ENCODE results near the gene CLHC1. TPM values are rescaled to one million over a fixed set of nuclear protein-coding genes. Genes with fewer than 3 reads are reported as not detected.
A peak's percentile ranks its signal among the peaks of the same experiment; 100 is the strongest.
"Not testable (repeated sequence)": the region's sequence is repeated elsewhere in the genome, so short reads cannot be mapped to it uniquely, and the experiment has no call there.

CLHC1 gene
- total RNA-seq, 1 donor from 2014 or later: 6.8 TPM

DNA sequence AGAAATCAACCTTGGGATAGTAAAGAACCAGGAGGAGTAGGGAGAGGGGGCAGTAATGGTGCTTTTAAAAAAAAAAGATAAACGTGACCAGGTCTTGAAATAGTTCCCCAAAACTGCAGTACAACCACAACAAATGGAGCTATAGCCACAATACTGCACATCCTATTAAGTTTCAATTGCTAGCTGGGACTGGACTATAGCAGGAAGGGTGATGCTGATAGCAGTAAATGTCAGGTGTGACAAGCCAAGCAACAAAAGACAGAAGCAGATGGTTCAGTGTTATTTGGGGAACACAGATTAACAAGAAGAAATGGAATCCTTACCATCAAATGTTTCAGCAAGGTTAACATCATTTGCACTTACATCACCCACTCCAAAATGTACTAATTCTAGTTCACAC lies 10.5 kb upstream of the CLHC1 start:
- Histone ChIP-seq H3K36me3 (ENCODE audit: control insufficient read depth, insufficient read depth, low read length) (peaks cover 5% of the 10 kb centered on the region), H3K27me3 (ENCODE audit: control insufficient read depth, insufficient read depth, low read length) (no peaks in the 10 kb centered on the region), H3K4me3 (ENCODE audit: low read depth, low read length) (no peak overlapping the region)
- TF ChIP-seq, protein P1, sequence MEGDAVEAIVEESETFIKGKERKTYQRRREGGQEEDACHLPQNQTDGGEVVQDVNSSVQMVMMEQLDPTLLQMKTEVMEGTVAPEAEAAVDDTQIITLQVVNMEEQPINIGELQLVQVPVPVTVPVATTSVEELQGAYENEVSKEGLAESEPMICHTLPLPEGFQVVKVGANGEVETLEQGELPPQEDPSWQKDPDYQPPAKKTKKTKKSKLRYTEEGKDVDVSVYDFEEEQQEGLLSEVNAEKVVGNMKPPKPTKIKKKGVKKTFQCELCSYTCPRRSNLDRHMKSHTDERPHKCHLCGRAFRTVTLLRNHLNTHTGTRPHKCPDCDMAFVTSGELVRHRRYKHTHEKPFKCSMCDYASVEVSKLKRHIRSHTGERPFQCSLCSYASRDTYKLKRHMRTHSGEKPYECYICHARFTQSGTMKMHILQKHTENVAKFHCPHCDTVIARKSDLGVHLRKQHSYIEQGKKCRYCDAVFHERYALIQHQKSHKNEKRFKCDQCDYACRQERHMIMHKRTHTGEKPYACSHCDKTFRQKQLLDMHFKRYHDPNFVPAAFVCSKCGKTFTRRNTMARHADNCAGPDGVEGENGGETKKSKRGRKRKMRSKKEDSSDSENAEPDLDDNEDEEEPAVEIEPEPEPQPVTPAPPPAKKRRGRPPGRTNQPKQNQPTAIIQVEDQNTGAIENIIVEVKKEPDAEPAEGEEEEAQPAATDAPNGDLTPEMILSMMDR (IDR thresholded peaks at IDR 0.05; ENCODE audit: insufficient read depth, low read length, severe bottlenecking): no peak
- FAIRE-seq (no peak), DNase-seq (ENCODE audit: low read depth) (no peak)

DNA sequence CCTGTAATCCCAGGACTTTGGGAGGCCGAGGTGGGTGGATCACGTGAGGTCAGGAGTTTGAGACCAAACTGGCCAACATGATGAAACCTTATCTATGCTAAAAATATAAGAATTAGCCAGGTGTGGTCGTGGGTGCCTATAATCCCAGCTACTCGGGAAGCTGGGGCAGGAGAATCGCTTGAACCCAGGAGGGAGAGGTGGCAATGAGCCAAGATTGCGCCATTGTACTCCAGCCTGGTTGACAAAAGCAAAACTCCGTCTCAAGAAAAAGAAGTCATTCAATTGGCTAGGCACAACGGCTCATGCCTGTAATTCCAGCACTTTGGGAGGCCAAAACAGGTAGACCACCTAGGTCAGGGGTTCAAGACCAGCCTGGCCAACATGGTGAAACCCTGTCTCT lies 9.5 kb upstream of the CLHC1 start:
- not testable (repeated sequence) for H3K27me3 ChIP-seq (ENCODE audit: control insufficient read depth, insufficient read depth, low read length); H3K4me3 ChIP-seq (ENCODE audit: low read depth, low read length); H3K36me3 ChIP-seq (ENCODE audit: control insufficient read depth, insufficient read depth, low read length); FAIRE-seq; DNase-seq (ENCODE audit: low read depth)

DNA sequence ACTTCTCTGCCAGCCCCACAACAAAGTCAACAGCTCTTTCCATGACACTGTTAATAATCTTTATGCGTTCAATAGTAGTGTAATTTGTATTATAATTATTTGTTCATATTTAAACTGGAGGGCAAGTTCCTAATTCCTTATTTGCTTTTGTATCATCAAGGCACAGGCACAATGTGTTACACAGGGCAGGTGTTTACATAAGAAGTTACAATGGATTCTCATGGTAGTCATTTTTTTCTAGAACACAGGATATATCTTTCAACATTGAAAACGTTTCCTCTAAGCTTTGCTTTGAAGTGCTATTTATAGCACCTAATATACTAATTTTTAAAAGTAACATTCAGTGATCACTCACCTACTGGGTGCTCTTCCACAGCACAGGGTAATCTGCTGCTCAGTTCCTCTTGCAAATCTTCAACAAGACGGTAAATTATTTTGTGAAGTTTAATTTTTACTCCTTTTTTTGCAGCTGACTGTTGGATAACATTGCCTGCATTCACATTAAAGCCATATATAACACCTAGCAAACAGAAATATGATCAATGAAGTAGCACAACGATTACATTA lies 7.6 kb upstream of the CLHC1 start:
- Histone ChIP-seq H3K4me3 (ENCODE audit: low read depth, low read length) (no peak overlapping the region), H3K27me3 (ENCODE audit: control insufficient read depth, insufficient read depth, low read length) (no peaks in the 10 kb centered on the region), H3K36me3 (ENCODE audit: control insufficient read depth, insufficient read depth, low read length) (peaks cover 4% of the 10 kb centered on the region)
- TF ChIP-seq, protein P1 (IDR thresholded peaks at IDR 0.05; ENCODE audit: insufficient read depth, low read length, severe bottlenecking): no peak
- no peak for DNase-seq (ENCODE audit: low read depth)
- FAIRE-seq: no peak

DNA sequence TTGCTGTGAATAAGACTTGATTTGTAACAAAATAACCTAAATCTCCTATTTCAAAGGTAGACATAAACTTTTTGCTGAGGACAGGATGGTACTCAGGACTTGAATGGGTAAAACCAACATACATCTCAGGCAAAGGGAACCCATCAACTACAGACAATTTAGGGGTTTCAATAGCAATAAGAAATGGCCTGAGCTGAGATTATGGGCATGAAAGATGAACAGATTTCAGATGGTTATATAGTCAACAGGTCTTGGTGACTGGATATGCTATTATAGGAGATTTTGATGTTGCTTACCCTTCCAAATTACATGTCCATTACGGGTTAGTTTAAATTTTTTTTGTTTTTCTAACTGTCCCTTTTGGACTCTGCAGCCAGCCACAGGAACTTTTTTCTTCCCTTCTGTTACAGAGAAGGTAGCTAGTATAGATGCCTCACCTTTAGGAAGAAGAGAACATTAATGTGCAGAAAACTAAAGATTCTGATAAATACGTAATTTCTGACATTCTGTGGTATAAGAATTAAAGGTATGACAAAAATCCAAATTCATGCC lies 5.0 kb upstream of the CLHC1 start:
- TF ChIP-seq, protein P1 (IDR thresholded peaks at IDR 0.05; ENCODE audit: insufficient read depth, low read length, severe bottlenecking): no peak
- Histone ChIP-seq H3K27me3 (ENCODE audit: control insufficient read depth, insufficient read depth, low read length) (no peaks in the 10 kb centered on the region), H3K36me3 (ENCODE audit: control insufficient read depth, insufficient read depth, low read length) (peaks cover 11% of the 10 kb centered on the region), H3K4me3 (ENCODE audit: low read depth, low read length) (no peak overlapping the region)
- DNase-seq (ENCODE audit: low read depth) (no peak), FAIRE-seq (no peak)

DNA sequence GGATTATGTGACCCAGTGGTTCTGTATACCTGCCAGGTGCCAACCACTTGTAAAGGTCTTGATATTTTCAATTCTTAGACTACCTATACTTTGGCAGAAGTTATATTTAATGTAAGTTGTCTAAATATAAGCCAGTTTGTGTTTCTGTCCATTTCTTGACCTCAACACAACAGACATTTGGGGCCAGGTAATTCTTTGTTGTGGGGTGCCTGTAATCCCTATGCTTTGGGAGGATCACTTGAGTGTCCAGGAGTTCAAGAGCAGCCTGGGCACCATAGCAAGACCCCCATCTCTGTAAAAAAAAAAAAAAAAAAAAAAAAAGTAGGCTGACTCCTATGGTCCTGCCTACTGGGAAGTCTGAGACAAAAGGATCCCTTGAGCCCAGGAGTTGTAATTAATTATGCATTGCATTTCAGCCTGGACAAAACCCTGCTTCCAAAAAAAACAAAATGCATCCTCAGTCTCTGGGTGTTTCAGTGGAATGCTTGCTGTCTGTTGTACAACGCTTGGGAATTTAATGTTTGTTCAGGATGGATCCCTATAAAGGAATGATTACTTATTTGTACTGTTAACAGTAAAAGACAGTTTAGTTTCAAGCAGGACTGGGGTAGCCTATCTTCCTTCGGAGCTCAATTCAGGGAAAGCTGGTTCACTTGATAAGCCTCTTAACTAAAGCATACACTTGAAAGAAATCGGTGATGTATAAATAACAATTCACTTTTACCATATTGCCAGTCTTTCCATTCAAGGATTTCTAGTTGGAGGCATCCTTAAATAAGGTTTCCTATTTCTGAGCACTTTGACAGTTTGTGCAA lies 3.8 kb upstream of the CLHC1 start:
- TF ChIP-seq, protein P1 (IDR thresholded peaks at IDR 0.05; ENCODE audit: insufficient read depth, low read length, severe bottlenecking): no peak

DNA sequence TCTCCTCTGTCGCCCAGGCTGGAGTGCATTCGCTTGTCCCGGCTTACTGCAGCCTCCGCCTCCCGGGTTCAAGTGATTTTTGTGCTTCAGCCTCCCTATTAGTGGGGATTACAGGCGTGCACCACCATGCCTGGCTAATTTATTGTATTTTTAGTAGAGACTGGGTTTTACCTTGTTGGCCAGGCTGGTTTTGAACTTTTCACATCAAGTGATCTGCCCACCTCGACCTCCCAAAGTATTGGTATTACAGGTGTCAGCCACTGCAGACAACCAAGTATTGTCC lies 1.5 kb upstream of the CLHC1 start:
- no peak for DNase-seq (ENCODE audit: low read depth)
- FAIRE-seq: no peak
- Histone ChIP-seq H3K4me3 (ENCODE audit: low read depth, low read length) (peak overlapping the region; percentile 84), H3K36me3 (ENCODE audit: control insufficient read depth, insufficient read depth, low read length) (peaks cover 12% of the 10 kb centered on the region), H3K27me3 (ENCODE audit: control insufficient read depth, insufficient read depth, low read length) (no peaks in the 10 kb centered on the region)
- TF ChIP-seq, protein P1 (IDR thresholded peaks at IDR 0.05; ENCODE audit: insufficient read depth, low read length, severe bottlenecking): no peak

More for the DNA sequence above, 3.8 kb upstream of the CLHC1 start:
- no peak for FAIRE-seq
- Histone ChIP-seq H3K27me3 (ENCODE audit: control insufficient read depth, insufficient read depth, low read length) (no peaks in the 10 kb centered on the region), H3K36me3 (ENCODE audit: control insufficient read depth, insufficient read depth, low read length) (peaks cover 9% of the 10 kb centered on the region), H3K4me3 (ENCODE audit: low read depth, low read length) (no peak overlapping the region)
- DNase-seq (ENCODE audit: low read depth): no peak
